T-helper 17 cell (primary cell): Measurements from ENCODE around the gene RNF14. TPM values are rescaled to one million over a fixed set of nuclear protein-coding genes. Genes with fewer than 3 reads are reported as not detected.
A peak's percentile ranks its signal among the peaks of the same experiment; 100 is the strongest.

Experiments
- ATAC-seq: fragments of 150-1000 bp; cut with Tn5 transposase; 2 replicates; pipeline ENCODE4 v1.10.0; 2021; ENCODE audit warnings: mild to moderate bottlenecking, moderate library complexity
- DNase-seq, 3 donors: peaks; one replicate each; pipeline versions ENCODE4 v3.0.0 to v3.0.0-alpha.2; 2020 to 2021
- H3K9me3 ChIP-seq: one replicate; pipeline ENCODE4 v1.7.0; 2013; ENCODE audit warnings: low read length, mild to moderate bottlenecking; ENCODE audit not compliant: control insufficient read depth, poor library complexity, severe bottlenecking
- H3K27ac Mint-ChIP-seq: one replicate; pipeline ENCODE4 v1.8.0; 2022; ENCODE audit warnings: mild to moderate bottlenecking, moderate library complexity, mixed read lengths
- H3K27me3 Mint-ChIP-seq: one replicate; pipeline ENCODE4 v1.8.0; 2022; ENCODE audit warnings: mixed read lengths
- H3K36me3 Mint-ChIP-seq: one replicate; pipeline ENCODE4 v1.8.0; 2022; ENCODE audit warnings: low read depth, mixed read lengths
- H3K4me1 Mint-ChIP-seq: one replicate; pipeline ENCODE4 v1.8.0; 2022; ENCODE audit warnings: mild to moderate bottlenecking, mixed read lengths
- H3K4me3 Mint-ChIP-seq: one replicate; pipeline ENCODE4 v1.8.0; 2022; ENCODE audit warnings: mild to moderate bottlenecking, moderate library complexity, mixed read lengths
- total RNA-seq, 4 donors: library from RNA in 2 of 4; stranded (reverse) in 2 of 4; gene quantifications; one replicate each; pipeline ENCODE4 v1.2.3 and lab custom pipeline; 2022 to 2026

The RNF14 gene
- total RNA-seq, 2 donors from 2014 or later: 16.5 to 18.7 TPM

GRCh38 chr5:141954194-141954593 is 14.7 kb upstream of the RNF14 start:
- peaks cover 4% of the 10 kb centered on the region for H3K27me3 Mint-ChIP-seq
- H3K36me3 Mint-ChIP-seq: no peaks in the 10 kb centered on the region
- H3K4me1 Mint-ChIP-seq: peaks cover 20% of the 10 kb centered on the region
- DNase-seq (no peak), ATAC-seq (no peak)
- H3K27ac Mint-ChIP-seq: no peak overlapping the region
- no peak overlapping the region for H3K4me3 Mint-ChIP-seq
- no peaks in the 10 kb centered on the region for H3K9me3 ChIP-seq

- H3K36me3 Mint-ChIP-seq: no peaks in the 10 kb centered on the region
- peak overlapping the region; percentile 73 for H3K4me3 Mint-ChIP-seq
- ATAC-seq: no peak
- H3K27ac Mint-ChIP-seq: peak overlapping the region; percentile 84
- no peaks in the 10 kb centered on the region for H3K27me3 Mint-ChIP-seq
- H3K4me1 Mint-ChIP-seq: peaks cover 29% of the 10 kb centered on the region
- no peak for DNase-seq
- no peaks in the 10 kb centered on the region for H3K9me3 ChIP-seq
Observed at GRCh38 chr5:141957367-141957996, 11.4 kb upstream of the RNF14 start.

- no peaks in the 10 kb centered on the region for H3K9me3 ChIP-seq
- Mint-ChIP-seq H3K4me3 (peak within 1 kb of the TSS; percentile 73), H3K4me1 (peaks cover 29% of the 10 kb centered on the region), H3K36me3 (peaks cover 3% of the 10 kb centered on the region), H3K27me3 (no peaks in the 10 kb centered on the region), H3K27ac (peak within 1 kb of the TSS; percentile 84)
- no peak for DNase-seq
- ATAC-seq: no peak
Observed at GRCh38 chr5:141958113-141958512, 10.8 kb upstream of the RNF14 start, which contains the start of gene PCDH12. Gene PCDH12 (minus strand): TSS chr5:141958202. CDS start chr5:141957851, 351 bp downstream.

GRCh38 chr5:141958546-141959172 is 10.2 kb upstream of the RNF14 start:
- H3K27me3 Mint-ChIP-seq: no peaks in the 10 kb centered on the region
- peak overlapping the region; percentile 84 for H3K27ac Mint-ChIP-seq
- ATAC-seq (no peak), DNase-seq (no peak)
- H3K4me3 Mint-ChIP-seq: peak overlapping the region; percentile 73
- no peaks in the 10 kb centered on the region for H3K9me3 ChIP-seq
- peaks cover 29% of the 10 kb centered on the region for H3K4me1 Mint-ChIP-seq
- H3K36me3 Mint-ChIP-seq: peaks cover 3% of the 10 kb centered on the region

GRCh38 chr5:141960018-141960417 is 8.9 kb upstream of the RNF14 start:
- Mint-ChIP-seq H3K27ac (peak overlapping the region; percentile 84), H3K36me3 (peaks cover 3% of the 10 kb centered on the region), H3K4me1 (peaks cover 29% of the 10 kb centered on the region), H3K4me3 (no peak overlapping the region), H3K27me3 (no peaks in the 10 kb centered on the region)
- no peak for DNase-seq
- H3K9me3 ChIP-seq: no peaks in the 10 kb centered on the region
- no peak for ATAC-seq

GRCh38 chr5:141960449-141961323 is 8.2 kb upstream of the RNF14 start:
- peak overlapping the region; percentile 84 for H3K27ac Mint-ChIP-seq
- ATAC-seq: peak; percentile 96
- peak overlapping the region; percentile 74 for H3K4me3 Mint-ChIP-seq
- no peaks in the 10 kb centered on the region for H3K27me3 Mint-ChIP-seq
- H3K36me3 Mint-ChIP-seq: peaks cover 3% of the 10 kb centered on the region
- peak; percentile 71 to 87 (median 79) for DNase-seq
- no peaks in the 10 kb centered on the region for H3K9me3 ChIP-seq
- H3K4me1 Mint-ChIP-seq: peaks cover 31% of the 10 kb centered on the region

GRCh38 chr5:141961466-141961865 is 7.4 kb upstream of the RNF14 start:
- no peak overlapping the region for H3K4me3 Mint-ChIP-seq
- H3K27ac Mint-ChIP-seq: peak overlapping the region; percentile 84
- no peaks in the 10 kb centered on the region for H3K27me3 Mint-ChIP-seq
- no peak for ATAC-seq
- no peak for DNase-seq
- H3K36me3 Mint-ChIP-seq: peaks cover 3% of the 10 kb centered on the region
- H3K9me3 ChIP-seq: no peaks in the 10 kb centered on the region
- peaks cover 31% of the 10 kb centered on the region for H3K4me1 Mint-ChIP-seq

- Mint-ChIP-seq H3K4me3 (no peak overlapping the region), H3K36me3 (peaks cover 3% of the 10 kb centered on the region), H3K27ac (no peak overlapping the region), H3K27me3 (no peaks in the 10 kb centered on the region), H3K4me1 (peaks cover 28% of the 10 kb centered on the region)
- no peak for DNase-seq
- no peak for ATAC-seq
- no peaks in the 10 kb centered on the region for H3K9me3 ChIP-seq
Observed at GRCh38 chr5:141963701-141964100, 5.2 kb upstream of the RNF14 start.

GRCh38 chr5:141965071-141965470 is 3.8 kb upstream of the RNF14 start:
- no peak overlapping the region for H3K4me3 Mint-ChIP-seq
- no peak for DNase-seq
- no peak for ATAC-seq
- no peak overlapping the region for H3K27ac Mint-ChIP-seq
- no peaks in the 10 kb centered on the region for H3K9me3 ChIP-seq
- peaks cover 29% of the 10 kb centered on the region for H3K4me1 Mint-ChIP-seq
- H3K27me3 Mint-ChIP-seq: no peaks in the 10 kb centered on the region
- peaks cover 5% of the 10 kb centered on the region for H3K36me3 Mint-ChIP-seq

- DNase-seq: no peak
- peaks cover 25% of the 10 kb centered on the region for H3K4me1 Mint-ChIP-seq
Observed at GRCh38 chr5:141966275-141966962, 2.5 kb upstream of the RNF14 start.

GRCh38 chr5:141966963-141967333 is 2.0 kb upstream of the RNF14 start:
- DNase-seq: no peak
- Mint-ChIP-seq H3K4me1 (peaks cover 27% of the 10 kb centered on the region), H3K27ac (no peak overlapping the region), H3K27me3 (no peaks in the 10 kb centered on the region), H3K4me3 (no peak overlapping the region), H3K36me3 (peaks cover 5% of the 10 kb centered on the region)
- H3K9me3 ChIP-seq: no peaks in the 10 kb centered on the region
- no peak for ATAC-seq

More at GRCh38 chr5:141966275-141966962, 2.5 kb upstream of the RNF14 start:
- H3K9me3 ChIP-seq: no peaks in the 10 kb centered on the region
- H3K4me3 Mint-ChIP-seq: no peak overlapping the region
- ATAC-seq: no peak
- H3K36me3 Mint-ChIP-seq: peaks cover 5% of the 10 kb centered on the region
- H3K27me3 Mint-ChIP-seq: no peaks in the 10 kb centered on the region
- H3K27ac Mint-ChIP-seq: no peak overlapping the region

GRCh38 chr5:141969783-141970771 is 1.2 kb downstream of the RNF14 start:
- H3K9me3 ChIP-seq: no peaks in the 10 kb centered on the region
- no peak for DNase-seq
- H3K4me1 Mint-ChIP-seq: peaks cover 34% of the 10 kb centered on the region
- no peaks in the 10 kb centered on the region for H3K27me3 Mint-ChIP-seq
- H3K4me3 Mint-ChIP-seq: peak overlapping the region; percentile 98
- peaks cover 5% of the 10 kb centered on the region for H3K36me3 Mint-ChIP-seq
- H3K27ac Mint-ChIP-seq: peak overlapping the region; percentile 96
- ATAC-seq: no peak
